Panc1 (cell line): ENCODE data around the gene EYS.

ENCODE experiments used
- CTCF ChIP-seq: fragments of 450-650 bp; IDR thresholded peaks from 2 replicates; pipeline ENCODE4 v1.5.1; 2017; ENCODE audit warnings: mild to moderate bottlenecking
- POLR2AphosphoS5 ChIP-seq: IDR thresholded peaks from 2 replicates; pipeline ENCODE4 v1.6.1; 2012; ENCODE audit warnings: mild to moderate bottlenecking, low read depth, low read length, moderate library complexity
- REST ChIP-seq, 2 experiments: IDR thresholded peaks; 2 replicates each; pipeline ENCODE4 v1.6.1; 2011 to 2012; ENCODE audit warnings: low read depth in 2 of 2, control low read depth in 1 of 2, low read length in 1 of 2, mild to moderate bottlenecking in 1 of 2, moderate library complexity in 1 of 2; ENCODE audit not compliant: insufficient read depth in 1 of 2
- SIN3A ChIP-seq: IDR thresholded peaks from 2 replicates; pipeline ENCODE4 v1.6.1; 2012; ENCODE audit warnings: low read depth, mild to moderate bottlenecking, low read length, moderate library complexity, borderline replicate concordance; ENCODE audit not compliant: insufficient read depth
- TCF7L2 ChIP-seq: IDR thresholded peaks from 2 replicates; pipeline ENCODE4 v1.6.1; 2011; ENCODE audit warnings: mild to moderate bottlenecking, low read depth, low read length, inconsistent platforms

GRCh38 chr6:65646544-65646943, 60.5 kb downstream of the EYS start:
- no peak for TF ChIP-seq SIN3A
- no peak for TF ChIP-seq REST (IDR thresholded peaks at IDR 0.05; ENCODE audit: insufficient read depth in 1 of 2, low read depth in 2 of 2, low read length in 1 of 2)
- no peak for TF ChIP-seq CTCF
- TF ChIP-seq POLR2AphosphoS5: no peak
- no peak for TF ChIP-seq TCF7L2
